GM12873 (cell line): ENCODE data around the gene DHX40.

Experiments
- CTCF ChIP-seq: IDR thresholded peaks from 2 replicates; pipeline ENCODE4 v1.5.1; 2012; ENCODE audit warnings: low read depth, mild to moderate bottlenecking, moderate library complexity, low read length, control low read depth; ENCODE audit not compliant: insufficient read depth; ENCODE audit errors: missing control alignments

Gene DHX40

GRCh38 chr17:59617156-59617732 is 51.8 kb downstream of the DHX40 start:
- TF ChIP-seq CTCF, result no peak

GRCh38 chr17:59619035-59619297 is 53.6 kb downstream of the DHX40 start:
- no peak for TF ChIP-seq CTCF

- no peak for TF ChIP-seq CTCF
These were observed 54.1 kb downstream of the DHX40 start, which contains the start of gene CLTC for GRCh38 chr17:59619298-59620063. CLTC (plus strand) TSS chr17:59619895; CDS start chr17:59620132, 237 bp downstream.

- TF ChIP-seq CTCF, result no peak
These were observed 54.6 kb downstream of the DHX40 start for GRCh38 chr17:59620064-59620359.

GRCh38 chr17:59620518-59621259 is 55.3 kb downstream of the DHX40 start:
- TF ChIP-seq CTCF, result no peak

GRCh38 chr17:59621771-59622170 is 56.4 kb downstream of the DHX40 start:
- no peak for TF ChIP-seq CTCF

- TF ChIP-seq CTCF, result no peak
These were observed 57.7 kb downstream of the DHX40 start for GRCh38 chr17:59623151-59623550.
